Measurements from ENCODE around the gene BEST2.

DNA sequence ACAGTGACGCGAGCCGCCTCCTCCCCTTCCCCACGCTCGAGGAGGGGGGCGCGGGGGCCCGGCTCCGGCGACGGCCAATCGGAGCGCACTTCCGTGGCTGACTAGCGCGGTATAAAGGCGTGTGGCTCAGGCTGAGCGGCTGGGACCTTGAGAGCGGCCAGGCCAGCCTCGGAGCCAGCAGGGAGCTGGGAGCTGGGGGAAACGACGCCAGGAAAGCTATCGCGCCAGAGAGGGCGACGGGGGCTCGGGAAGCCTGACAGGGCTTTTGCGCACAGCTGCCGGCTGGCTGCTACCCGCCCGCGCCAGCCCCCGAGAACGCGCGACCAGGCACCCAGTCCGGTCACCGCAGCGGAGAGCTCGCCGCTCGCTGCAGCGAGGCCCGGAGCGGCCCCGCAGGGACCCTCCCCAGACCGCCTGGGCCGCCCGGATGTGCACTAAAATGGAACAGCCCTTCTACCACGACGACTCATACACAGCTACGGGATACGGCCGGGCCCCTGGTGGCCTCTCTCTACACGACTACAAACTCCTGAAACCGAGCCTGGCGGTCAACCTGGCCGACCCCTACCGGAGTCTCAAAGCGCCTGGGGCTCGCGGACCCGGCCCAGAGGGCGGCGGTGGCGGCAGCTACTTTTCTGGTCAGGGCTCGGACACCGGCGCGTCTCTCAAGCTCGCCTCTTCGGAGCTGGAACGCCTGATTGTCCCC is 39.9 kb downstream of the BEST2 start, which contains the start of gene JUNB:
- peak; percentile 100 for TF ChIP-seq POLR2A (IDR thresholded peaks at IDR 0.05)
- TF ChIP-seq, protein P1, sequence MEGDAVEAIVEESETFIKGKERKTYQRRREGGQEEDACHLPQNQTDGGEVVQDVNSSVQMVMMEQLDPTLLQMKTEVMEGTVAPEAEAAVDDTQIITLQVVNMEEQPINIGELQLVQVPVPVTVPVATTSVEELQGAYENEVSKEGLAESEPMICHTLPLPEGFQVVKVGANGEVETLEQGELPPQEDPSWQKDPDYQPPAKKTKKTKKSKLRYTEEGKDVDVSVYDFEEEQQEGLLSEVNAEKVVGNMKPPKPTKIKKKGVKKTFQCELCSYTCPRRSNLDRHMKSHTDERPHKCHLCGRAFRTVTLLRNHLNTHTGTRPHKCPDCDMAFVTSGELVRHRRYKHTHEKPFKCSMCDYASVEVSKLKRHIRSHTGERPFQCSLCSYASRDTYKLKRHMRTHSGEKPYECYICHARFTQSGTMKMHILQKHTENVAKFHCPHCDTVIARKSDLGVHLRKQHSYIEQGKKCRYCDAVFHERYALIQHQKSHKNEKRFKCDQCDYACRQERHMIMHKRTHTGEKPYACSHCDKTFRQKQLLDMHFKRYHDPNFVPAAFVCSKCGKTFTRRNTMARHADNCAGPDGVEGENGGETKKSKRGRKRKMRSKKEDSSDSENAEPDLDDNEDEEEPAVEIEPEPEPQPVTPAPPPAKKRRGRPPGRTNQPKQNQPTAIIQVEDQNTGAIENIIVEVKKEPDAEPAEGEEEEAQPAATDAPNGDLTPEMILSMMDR (IDR thresholded peaks at IDR 0.05): peak in 2 of 6 experiments; percentile 30 to 32
